Retinal pigment epithelial cell (primary cell): ENCODE measurements around the gene TRIO.

Experiments used
- DNase-seq: peaks from one replicate; pipeline ENCODE4 v3.0.0-alpha.2; 2010; ENCODE audit warnings: low read depth
- H3K4me3 ChIP-seq: 2 replicates; pipeline ENCODE4 v1.5.1; 2011; ENCODE audit warnings: mild to moderate bottlenecking, low read length, control low read depth, moderate library complexity
- CTCF ChIP-seq: conservative IDR thresholded peaks from 2 replicates; pipeline ENCODE4 v1.5.1; 2011; ENCODE audit warnings: low read depth, low read length, control low read depth, inconsistent platforms

Gene TRIO

DNA sequence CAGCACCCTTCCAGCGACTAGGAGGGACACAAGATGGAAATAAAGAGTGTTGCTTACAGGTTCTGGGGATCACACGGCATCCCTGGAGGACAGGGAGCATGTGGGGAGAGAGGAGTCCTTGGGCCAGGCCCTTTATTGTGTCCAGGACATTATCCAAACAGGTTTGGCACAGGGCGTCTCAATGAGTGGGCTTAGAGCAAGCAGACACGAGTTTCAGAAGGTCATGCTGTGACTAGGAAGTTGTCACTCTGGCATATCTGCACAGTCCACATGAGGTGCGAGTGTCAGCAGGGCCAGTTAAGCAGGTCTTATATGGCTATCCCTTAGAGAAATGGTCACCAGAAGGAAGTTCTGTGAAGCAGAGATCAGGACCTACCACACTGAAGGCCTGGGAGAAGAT, 263.9 kb downstream of the TRIO start:
- no peak for DNase-seq
- no peak for TF ChIP-seq CTCF
- H3K4me3 ChIP-seq: no peak overlapping the region

DNA sequence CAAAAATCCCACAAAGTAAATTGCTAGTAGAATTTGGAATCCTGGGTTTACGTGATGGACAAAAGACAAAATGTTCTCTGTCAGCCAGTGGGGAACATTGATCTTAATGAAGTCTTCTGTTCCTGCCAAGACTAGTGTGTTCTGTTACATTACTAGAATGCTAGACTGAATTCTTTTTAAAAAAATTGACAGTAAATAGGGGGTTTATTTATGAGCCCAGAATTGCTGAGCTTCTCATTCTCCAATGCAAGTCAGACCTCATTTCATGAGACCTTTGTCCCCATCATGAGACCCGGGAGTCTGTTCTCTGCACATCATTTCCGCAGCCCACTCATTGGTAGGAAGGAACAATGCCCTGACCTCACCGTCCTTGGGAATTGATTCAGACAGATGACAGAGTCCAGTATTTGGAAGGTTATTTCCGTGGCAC, 264.6 kb downstream of the TRIO start:
- no peak for DNase-seq
- H3K4me3 ChIP-seq: no peak overlapping the region
- no peak for TF ChIP-seq CTCF

GRCh38 chr5:14408969-14409586, 265.9 kb downstream of the TRIO start:
- no peak for TF ChIP-seq CTCF
- no peak overlapping the region for H3K4me3 ChIP-seq
- no peak for DNase-seq

DNA sequence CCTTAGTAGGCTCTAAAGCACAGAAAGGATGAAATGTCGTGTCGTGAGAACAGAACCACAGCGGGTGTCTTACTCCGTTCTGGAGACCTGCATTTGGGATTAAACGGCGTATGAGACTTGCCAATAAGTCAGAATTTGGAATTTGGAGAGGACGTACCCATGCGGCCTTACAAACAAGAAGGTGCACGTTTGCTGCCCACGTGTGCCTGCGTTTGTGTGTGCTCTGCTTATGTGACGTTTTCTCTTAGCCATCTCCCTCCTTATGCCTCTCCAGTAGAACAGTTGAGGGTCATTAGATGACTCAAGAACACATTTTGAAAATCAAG, 266.9 kb downstream of the TRIO start:
- TF ChIP-seq CTCF: no peak
- no peak overlapping the region for H3K4me3 ChIP-seq
- DNase-seq: no peak

GRCh38 chr5:14410394-14411201, 267.5 kb downstream of the TRIO start:
- no peak overlapping the region for H3K4me3 ChIP-seq
- TF ChIP-seq CTCF: no peak
- DNase-seq: no peak

GRCh38 chr5:14411216-14411615, 268.1 kb downstream of the TRIO start:
- no peak overlapping the region for H3K4me3 ChIP-seq
- no peak for TF ChIP-seq CTCF

GRCh38 chr5:14413331-14413750, 270.2 kb downstream of the TRIO start:
- no peak for TF ChIP-seq CTCF
- DNase-seq: no peak
- H3K4me3 ChIP-seq: no peak overlapping the region

More at GRCh38 chr5:14411216-14411615, 268.1 kb downstream of the TRIO start:
- no peak for DNase-seq
